Common myeloid progenitor, CD34-positive (primary cell): ENCODE measurements around the gene RBM46.

ENCODE experiments used
- CTCF ChIA-PET: fragments of 350-600 bp; sonication (Branson Sonifier 250); formaldehyde crosslinking; loops from one replicate; lab custom pipeline; 2021; ENCODE audit warnings: antibody characterized with exemption; lab: Charles Lee
- POLR2A ChIA-PET: fragments of 350-600 bp; sonication (Branson Sonifier 250); formaldehyde crosslinking; loops from one replicate; lab custom pipeline; 2021; ENCODE audit warnings: antibody characterized with exemption; lab: Charles Lee
- DNase-seq, 3 donors: peaks; one replicate each; pipeline versions ENCODE4 v3.0.0 to v3.0.0-alpha.2; 2013
- H3K27ac ChIP-seq, 2 experiments: 1 replicate in 1 of 2; 2 replicates in 1 of 2; pipeline ENCODE4 v1.7.0; 2013; ENCODE audit warnings: inconsistent platforms in 2 of 2, low read length in 2 of 2, mild to moderate bottlenecking in 2 of 2, low read depth in 1 of 2, moderate library complexity in 1 of 2; ENCODE audit not compliant: severe bottlenecking in 2 of 2, insufficient read depth in 1 of 2, poor library complexity in 1 of 2
- H3K27me3 ChIP-seq, 5 experiments: replicated peaks in 2 of 5; 1 replicate in 3 of 5; 2 replicates in 2 of 5; pipeline versions ENCODE4 v1.6.1 to v1.7.0; 2013; ENCODE audit warnings: low read length in 4 of 5, mild to moderate bottlenecking in 2 of 5, moderate library complexity in 2 of 5, inconsistent platforms in 1 of 5; ENCODE audit not compliant: insufficient read depth in 5 of 5, control insufficient read depth in 4 of 5
- H3K36me3 ChIP-seq, 4 experiments: 1 replicate in 2 of 4; 2 replicates in 2 of 4; pipeline versions ENCODE4 v1.6.1 to v1.7.0; 2013; ENCODE audit warnings: low read length in 3 of 4, control low read depth in 1 of 4, mild to moderate bottlenecking in 1 of 4; ENCODE audit not compliant: control insufficient read depth in 4 of 4, insufficient read depth in 4 of 4
- H3K4me1 ChIP-seq, 4 experiments: 1 replicate in 3 of 4; 2 replicates in 1 of 4; pipeline versions ENCODE4 v1.6.1 to v1.7.1; 2013; ENCODE audit warnings: low read length in 3 of 4, mild to moderate bottlenecking in 3 of 4, control low read depth in 1 of 4, inconsistent platforms in 1 of 4, moderate library complexity in 1 of 4; ENCODE audit not compliant: control insufficient read depth in 4 of 4, insufficient read depth in 4 of 4; ENCODE audit errors: control extremely low read depth in 1 of 4
- H3K4me3 ChIP-seq, 7 experiments: 1 replicate in 4 of 7; 2 replicates in 3 of 7; pipeline versions ENCODE4 v1.5.1 to v1.7.0; 2013; ENCODE audit warnings: mild to moderate bottlenecking in 7 of 7, low read length in 6 of 7, moderate library complexity in 6 of 7, inconsistent platforms in 2 of 7, low read depth in 2 of 7, control low read depth in 1 of 7; ENCODE audit not compliant: insufficient read depth in 4 of 7, control insufficient read depth in 1 of 7; ENCODE audit errors: extremely low read depth in 1 of 7
- H3K9me3 ChIP-seq, 5 experiments: 1 replicate in 4 of 5; 2 replicates in 1 of 5; pipeline versions ENCODE4 v1.6.1 to v1.7.1; 2013; ENCODE audit warnings: low read length in 4 of 5, mild to moderate bottlenecking in 2 of 5, inconsistent platforms in 1 of 5, low read depth in 1 of 5, moderate library complexity in 1 of 5; ENCODE audit not compliant: control insufficient read depth in 4 of 5, insufficient read depth in 2 of 5; ENCODE audit errors: control extremely low read depth in 1 of 5
- WGBS: methylation state at CpG from one replicate; pipeline ENCODE4 v1.1.5; 2013; ENCODE audit not compliant: insufficient coverage; 5-methylcytosine and 5-hydroxymethylcytosine counted together

RBM46 gene

GRCh38 chr4:154778264-154778663, 2.8 kb upstream of the RBM46 start:
- H3K27me3 ChIP-seq, result peaks cover 2 to 28% (median 6%) of the 10 kb centered on the region in 5 experiments
- H3K9me3 ChIP-seq, result no peaks in the 10 kb centered on the region
- POLR2A ChIA-PET, result no interaction called here
- no peak overlapping the region for H3K4me3 ChIP-seq
- no peaks in the 10 kb centered on the region for H3K36me3 ChIP-seq
- WGBS, result 100% methylated on average over 1 of the region's 1 CpG
- no peak overlapping the region for H3K27ac ChIP-seq
- H3K4me1 ChIP-seq, result peaks cover 0 to 3% (median 0%) of the 10 kb centered on the region in 4 experiments
- DNase-seq, result no peak
- CTCF ChIA-PET, result interaction anchor here (0.8 to 4.2 kb wide), 7 partner anchors 91 to 219 kb away, joined by 3 to 29 read pairs (median 6); no protein-coding TSS in a partner anchor

- peak; percentile 27 to 54 (median 46) for DNase-seq
- Histone ChIP-seq H3K9me3 (no peaks in the 10 kb centered on the region), H3K4me3 (no peak overlapping the region), H3K36me3 (no peaks in the 10 kb centered on the region), H3K4me1 (peaks cover 0 to 3% (median 0%) of the 10 kb centered on the region in 4 experiments), H3K27ac (no peak overlapping the region), H3K27me3 (peaks cover 2 to 35% (median 6%) of the 10 kb centered on the region in 5 experiments)
- no CpG with 5 or more reads among the region's 3 CpGs for WGBS
- CTCF ChIA-PET, result interaction anchor here (0.6 to 4.2 kb wide), 7 partner anchors 12 to 227 kb away, joined by 3 to 29 read pairs (median 4); no protein-coding TSS in a partner anchor
- POLR2A ChIA-PET, result no interaction called here
Measured at GRCh38 chr4:154779362-154779947, 1.6 kb upstream of the RBM46 start.

GRCh38 chr4:154781983-154782293, 866 bp downstream of the RBM46 start:
- no peaks in the 10 kb centered on the region for H3K36me3 ChIP-seq
- H3K27me3 ChIP-seq, result peaks cover 2 to 35% (median 6%) of the 10 kb centered on the region in 5 experiments
- POLR2A ChIA-PET, result no interaction called here
- no peak overlapping the region for H3K27ac ChIP-seq
- H3K9me3 ChIP-seq, result no peaks in the 10 kb centered on the region
- peaks cover 0 to 3% (median 0%) of the 10 kb centered on the region in 4 experiments for H3K4me1 ChIP-seq
- WGBS, result 86% methylated on average over 18 of the region's 18 CpGs
- no peak overlapping the region for H3K4me3 ChIP-seq
- CTCF ChIA-PET, result interaction anchor here (0.9 to 1.7 kb wide), 4 partner anchors 11 to 223 kb away, joined by 3 to 6 read pairs (median 4); no protein-coding TSS in a partner anchor
- DNase-seq, result no peak

- CTCF ChIA-PET, result interaction anchor here (0.8 to 1.5 kb wide), 5 partner anchors 27 to 563 kb away, joined by 3 read pairs; no protein-coding TSS in a partner anchor
- Histone ChIP-seq H3K9me3 (no peaks in the 10 kb centered on the region), H3K36me3 (no peaks in the 10 kb centered on the region), H3K4me3 (peak overlapping the region in 1 of 7 experiments; percentile 55), H3K27me3 (peaks cover 0 to 2% (median 0%) of the 10 kb centered on the region in 5 experiments), H3K4me1 (no peaks in the 10 kb centered on the region), H3K27ac (no peak overlapping the region)
- no CpG with 5 or more reads among the region's 3 CpGs for WGBS
- POLR2A ChIA-PET, result no interaction called here
- peak; percentile 44 to 72 (median 69) for DNase-seq
Measured at GRCh38 chr4:154807042-154807630, 26.1 kb downstream of the RBM46 start.

- Histone ChIP-seq H3K4me3 (no peak overlapping the region), H3K4me1 (no peaks in the 10 kb centered on the region), H3K27me3 (no peaks in the 10 kb centered on the region), H3K9me3 (no peaks in the 10 kb centered on the region), H3K36me3 (no peaks in the 10 kb centered on the region), H3K27ac (no peak overlapping the region)
- CTCF ChIA-PET, result no interaction called here
- DNase-seq, result no peak
- POLR2A ChIA-PET, result no interaction called here
Measured at GRCh38 chr4:154818230-154818629, 37.2 kb downstream of the RBM46 start.

- no peak for DNase-seq
- ChIA-PET CTCF (no interaction called here), POLR2A (no interaction called here)
- Histone ChIP-seq H3K4me1 (no peaks in the 10 kb centered on the region), H3K4me3 (no peak overlapping the region), H3K36me3 (no peaks in the 10 kb centered on the region), H3K27me3 (no peaks in the 10 kb centered on the region), H3K9me3 (no peaks in the 10 kb centered on the region), H3K27ac (no peak overlapping the region)
Measured at GRCh38 chr4:154822775-154823174, 41.7 kb downstream of the RBM46 start.

GRCh38 chr4:154836030-154836429, 55.0 kb downstream of the RBM46 start:
- DNase-seq, result no peak
- Histone ChIP-seq H3K27me3 (peaks cover 0 to 2% (median 0%) of the 10 kb centered on the region in 5 experiments), H3K4me3 (no peak overlapping the region), H3K9me3 (peaks cover 0 to 8% (median 5%) of the 10 kb centered on the region in 5 experiments), H3K27ac (no peak overlapping the region), H3K4me1 (no peaks in the 10 kb centered on the region), H3K36me3 (no peaks in the 10 kb centered on the region)
- CTCF ChIA-PET, result no interaction called here
- POLR2A ChIA-PET, result no interaction called here
- WGBS, result 76% methylated on average over 3 of the region's 3 CpGs
